HepG2 (cell line): ENCODE measurements around the gene PC. TPM values are rescaled to one million over a fixed set of nuclear protein-coding genes. Genes with fewer than 3 reads are reported as not detected.

Source experiments
- ATAC-seq: fragments of 200-7000 bp; cut with Tn5 transposase; 3 replicates; pipeline ENCODE4 v1.9.1; 2020; ENCODE audit warnings: mild to moderate bottlenecking, moderate library complexity
- BruUV-seq: library from RNA; stranded (reverse); fragments of 400-500 nt; replicated peaks from 2 replicates; lab custom pipeline; 2021; lab: Mats Ljungman, UMichigan
- CTCF ChIA-PET: fragments of 300-600 bp; formaldehyde crosslinking; extraction: SDS; loops from one replicate; lab custom pipeline; 2021; ENCODE audit warnings: low total read pairs, inconsistent platforms, low intra/inter-chr PET ratio; lab: Yijun Ruan, JAX
- POLR2A ChIA-PET: fragments of 350-600 bp; sonication (Branson Sonifier 250); formaldehyde crosslinking; loops from one replicate; lab custom pipeline; 2020; ENCODE audit warnings: antibody characterized with exemption, inconsistent platforms; lab: Yijun Ruan, JAX
- DNase-seq: peaks from one replicate; pipeline ENCODE4 v3.0.0-alpha.2; 2015; ENCODE audit warnings: low spot score
- FAIRE-seq: peaks from 3 replicates; lab custom pipeline; 2011; peaks lifted over from hg19 to GRCh38; lab: Jason Lieb, UNC
- H2AFZ ChIP-seq: one replicate; pipeline ENCODE4 v1.6.1; 2011; ENCODE audit warnings: low read length, inconsistent platforms
- H3K27ac ChIP-seq: fragments of 300-600 bp; 3 replicates; pipeline ENCODE4 v1.8.0; 2011; ENCODE audit warnings: mixed run types, mild to moderate bottlenecking, mixed read lengths, low read length, inconsistent platforms; ENCODE audit not compliant: insufficient read depth; ENCODE audit errors: extremely low read length
- H3K27me3 ChIP-seq, 2 experiments: fragments of 200-600 bp in 1 of 2; 2 replicates in 1 of 2; 3 replicates in 1 of 2; pipeline versions ENCODE4 v1.6.0 to v1.8.0; 2011; ENCODE audit warnings: low read length in 2 of 2, mild to moderate bottlenecking in 2 of 2, moderate library complexity in 2 of 2, inconsistent platforms in 1 of 2; ENCODE audit not compliant: insufficient read depth in 2 of 2, control insufficient read depth in 1 of 2
- H3K36me3 ChIP-seq, 2 experiments: fragments of 200-600 bp in 1 of 2; replicated peaks in 1 of 2; 2 replicates in 1 of 2; 3 replicates in 1 of 2; pipeline versions ENCODE4 v1.5.1 to v1.8.0; 2011; ENCODE audit warnings: low read length in 2 of 2, inconsistent platforms in 1 of 2; ENCODE audit not compliant: insufficient read depth in 2 of 2, control insufficient read depth in 1 of 2
- H3K4me1 ChIP-seq: 2 replicates; pipeline ENCODE4 v1.5.1; 2012; ENCODE audit warnings: low read length, inconsistent platforms; ENCODE audit not compliant: insufficient read depth
- H3K4me2 ChIP-seq: 2 replicates; pipeline ENCODE4 v1.6.0; 2011; ENCODE audit warnings: low read depth, low read length, inconsistent platforms
- H3K4me3 ChIP-seq, 3 experiments: fragments of 200-600 bp in 1 of 3; sonication (generic), shearing (Covaris generic) in 1 of 3; replicated peaks in 1 of 3; 2 replicates each; pipeline ENCODE4 v1.5.1; 2011 to 2016; ENCODE audit warnings: low read length in 3 of 3, inconsistent platforms in 2 of 3, low read depth in 2 of 3, mild to moderate bottlenecking in 2 of 3, control low read depth in 1 of 3, mixed read lengths in 1 of 3; ENCODE audit not compliant: insufficient read depth in 1 of 3
- H3K79me2 ChIP-seq: one replicate; pipeline ENCODE4 v1.6.1; 2011; ENCODE audit warnings: low read length, inconsistent platforms; ENCODE audit not compliant: insufficient read depth
- H3K9ac ChIP-seq: 2 replicates; pipeline ENCODE4 v1.6.0; 2011; ENCODE audit warnings: mild to moderate bottlenecking, low read depth, low read length, inconsistent platforms; ENCODE audit not compliant: insufficient read depth
- H3K9me3 ChIP-seq: 2 replicates; pipeline ENCODE4 v1.5.1; 2012; ENCODE audit warnings: mild to moderate bottlenecking, low read length
- H4K20me1 ChIP-seq: 2 replicates; pipeline ENCODE4 v1.6.0; 2011; ENCODE audit warnings: inconsistent platforms, mild to moderate bottlenecking, low read length, moderate library complexity; ENCODE audit not compliant: insufficient read depth
- AHR ChIP-seq: IDR thresholded peaks from 2 replicates; pipeline ENCODE4 v1.6.1; 2018; ENCODE audit warnings: missing genetic modification reagents, missing compliant biosample characterization
- CREB1 ChIP-seq, 2 experiments: fragments of 450-650 bp in 1 of 2; IDR thresholded peaks; 2 replicates each; pipeline ENCODE4 v1.6.1; 2016 to 2017; ENCODE audit warnings: control low read depth in 1 of 2, mild to moderate bottlenecking in 1 of 2, missing compliant biosample characterization in 1 of 2, missing genetic modification characterization in 1 of 2
- RBM22 ChIP-seq: fragments of 200-400 bp; formaldehyde crosslinking; optimal IDR thresholded peaks from 2 replicates; pipeline ENCODE3; 2017; ENCODE audit warnings: mild to moderate bottlenecking, low read length, moderate library complexity
- SIX1 ChIP-seq: sonication (generic); formaldehyde crosslinking; IDR thresholded peaks from 2 replicates; pipeline ENCODE4 v1.4.0; 2020; ENCODE audit warnings: missing genetic modification reagents, borderline replicate concordance
- ZNF263 ChIP-seq: sonication (generic); formaldehyde crosslinking; IDR thresholded peaks from 2 replicates; pipeline ENCODE4 v1.4.0; 2020; ENCODE audit warnings: missing genetic modification reagents
- ZNF512B ChIP-seq: sonication (generic); formaldehyde crosslinking; IDR thresholded peaks from 2 replicates; pipeline ENCODE4 v1.5.1; 2020; ENCODE audit warnings: missing genetic modification reagents, mild to moderate bottlenecking, borderline replicate concordance
- ZNF567 ChIP-seq: sonication (generic); formaldehyde crosslinking; IDR thresholded peaks from 2 replicates; pipeline ENCODE4 v1.8.1; 2023; ENCODE audit warnings: mild to moderate bottlenecking, missing genetic modification reagents, borderline replicate concordance
- ZNF746 ChIP-seq: sonication (generic); formaldehyde crosslinking; IDR thresholded peaks from 2 replicates; pipeline ENCODE4 v1.8.0; 2022; ENCODE audit warnings: mild to moderate bottlenecking, missing genetic modification reagents
- ZSCAN20 ChIP-seq: sonication (generic); formaldehyde crosslinking; IDR thresholded peaks from 2 replicates; pipeline ENCODE4 v1.4.0; 2020; ENCODE audit warnings: missing genetic modification reagents, mild to moderate bottlenecking, borderline replicate concordance
- ZSCAN31 ChIP-seq: sonication (generic); formaldehyde crosslinking; IDR thresholded peaks from 2 replicates; pipeline ENCODE4 v1.5.0; 2020; ENCODE audit warnings: low read depth, mild to moderate bottlenecking, missing genetic modification reagents
- WGBS: methylation state at CpG from one replicate; pipeline ENCODE4 v1.1.6; 2017; ENCODE audit warnings: low lambda C conversion rate; 5-methylcytosine and 5-hydroxymethylcytosine counted together
- in situ Hi-C: cut with HindIII; loops from 2 replicates; pipeline ENCODE4 v1.10.0; 2017; ENCODE audit warnings: low pct_unique_long_range_greater_than_20kb; ENCODE audit not compliant: extremely low pct_ligation_motif_present
- intact Hi-C: fragments of 100-400 bp; cut with micrococcal nuclease; formaldehyde crosslinking; loops from one replicate; pipeline ENCODE4 v1.10.0; 2022; ENCODE audit not compliant: unreplicated experiment
- polyA plus RNA-seq, 8 experiments: library from polyadenylated mRNA; depleted of rRNA in 3 of 8; stranded (reverse) in 7 of 8; unstranded in 1 of 8; fragments of >200 nt; fragmentation: Illumina TruSeq in 4 of 8; extraction: Trizol in 4 of 8; gene quantifications; 2 replicates each; pipeline versions ENCODE4 v1.2.1 to v1.2.3, GENCODE V29; 2011 to 2016; ENCODE audit warnings: low read depth in 4 of 8, missing spikeins in 1 of 8, mixed read lengths in 1 of 8; ENCODE audit not compliant: insufficient read depth in 1 of 8
- total RNA-seq, 5 experiments: library from RNA; depleted of rRNA; stranded (reverse); fragments of >200 nt; fragmentation: Illumina TruSeq; extraction: Trizol; gene quantifications; 2 replicates each; pipeline ENCODE4 v1.2.3, GENCODE V29; 2016; ENCODE audit warnings: low read depth in 1 of 5
- TF ChIP-seq, protein P1 (sequence below): IDR thresholded peaks from 2 replicates; pipeline ENCODE4 v1.6.1; 2016; ENCODE audit warnings: missing compliant biosample characterization, missing genetic modification reagents, borderline replicate concordance
- TF ChIP-seq, protein P2 (sequence below): sonication (generic); formaldehyde crosslinking; IDR thresholded peaks from 2 replicates; pipeline ENCODE4 v1.4.0; 2020; ENCODE audit warnings: missing genetic modification reagents, borderline replicate concordance

Gene PC
- total and polyA plus RNA-seq, 2 of the 13 experiments (the other 11 are each of a cell fraction or from before 2014, with no cell fraction given), result 29.0 to 39.0 TPM

DNA sequence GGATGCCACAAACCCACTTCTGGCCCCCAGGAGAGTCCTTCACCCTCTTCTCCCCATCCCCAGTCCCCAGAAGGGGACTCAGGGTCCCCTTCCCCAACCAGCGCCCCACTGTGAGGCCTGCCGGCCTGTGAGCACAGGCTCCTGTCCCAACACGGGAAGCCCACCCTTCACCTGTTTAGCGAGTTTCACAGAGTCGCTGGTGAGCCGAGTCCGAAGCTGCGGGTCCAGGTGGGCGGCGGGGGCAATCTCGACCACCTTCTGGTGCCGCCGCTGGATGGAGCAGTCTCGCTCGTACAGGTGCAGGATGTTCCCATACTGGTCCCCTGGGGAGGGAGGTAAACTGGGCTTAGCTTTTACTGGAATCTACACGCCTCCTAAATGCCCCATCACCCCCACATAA, 88.1 kb downstream of the PC start:
- Histone ChIP-seq H3K9me3 (no peaks in the 10 kb centered on the region), H3K9ac (no peak overlapping the region), H3K27me3 (no peaks in the 10 kb centered on the region), H3K79me2 (no peaks in the 10 kb centered on the region), H3K4me2 (no peak overlapping the region), H4K20me1 (peaks cover 5% of the 10 kb centered on the region), H3K36me3 (peaks cover 24 to 60% of the 10 kb centered on the region in 2 experiments; a peak in 4 of 5 replicates), H3K27ac (no peak overlapping the region), H3K4me1 (peaks cover 9% of the 10 kb centered on the region), H3K4me3 (no peak overlapping the region), H2AFZ (no peak overlapping the region)
- CTCF ChIA-PET, result no interaction called here
- WGBS, result 80% methylated on average over 5 of the region's 16 CpGs
- intact Hi-C loops (no loop called here), in situ Hi-C loops (no loop called here)
- no peak for ATAC-seq
- BruUV-seq, result no TSS peak
- POLR2A ChIA-PET, result no interaction called here
- DNase-seq, result no peak
- no peak for FAIRE-seq
- TF ChIP-seq ZNF512B (CRISPR knock-in tag), result no peak
- TF ChIP-seq ZNF263 (CRISPR knock-in tag), result no peak
- no peak for TF ChIP-seq ZSCAN31
- TF ChIP-seq RBM22, result no peak
- no peak for TF ChIP-seq AHR (CRISPR knock-in tag)
- no peak for TF ChIP-seq SIX1 (CRISPR knock-in tag)
- TF ChIP-seq, protein P1, sequence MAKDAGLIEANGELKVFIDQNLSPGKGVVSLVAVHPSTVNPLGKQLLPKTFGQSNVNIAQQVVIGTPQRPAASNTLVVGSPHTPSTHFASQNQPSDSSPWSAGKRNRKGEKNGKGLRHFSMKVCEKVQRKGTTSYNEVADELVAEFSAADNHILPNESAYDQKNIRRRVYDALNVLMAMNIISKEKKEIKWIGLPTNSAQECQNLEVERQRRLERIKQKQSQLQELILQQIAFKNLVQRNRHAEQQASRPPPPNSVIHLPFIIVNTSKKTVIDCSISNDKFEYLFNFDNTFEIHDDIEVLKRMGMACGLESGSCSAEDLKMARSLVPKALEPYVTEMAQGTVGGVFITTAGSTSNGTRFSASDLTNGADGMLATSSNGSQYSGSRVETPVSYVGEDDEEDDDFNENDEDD, result no peak
- no peak for TF ChIP-seq ZSCAN20 (CRISPR knock-in tag)
- TF ChIP-seq CREB1 (IDR thresholded peaks at IDR 0.05), result no peak
- TF ChIP-seq CREB1 (CRISPR knock-in tag; IDR thresholded peaks at IDR 0.05), result no peak
- no peak for TF ChIP-seq ZNF746 (CRISPR knock-in tag)
- TF ChIP-seq ZNF567 (CRISPR knock-in tag), result no peak
- TF ChIP-seq, protein P2, sequence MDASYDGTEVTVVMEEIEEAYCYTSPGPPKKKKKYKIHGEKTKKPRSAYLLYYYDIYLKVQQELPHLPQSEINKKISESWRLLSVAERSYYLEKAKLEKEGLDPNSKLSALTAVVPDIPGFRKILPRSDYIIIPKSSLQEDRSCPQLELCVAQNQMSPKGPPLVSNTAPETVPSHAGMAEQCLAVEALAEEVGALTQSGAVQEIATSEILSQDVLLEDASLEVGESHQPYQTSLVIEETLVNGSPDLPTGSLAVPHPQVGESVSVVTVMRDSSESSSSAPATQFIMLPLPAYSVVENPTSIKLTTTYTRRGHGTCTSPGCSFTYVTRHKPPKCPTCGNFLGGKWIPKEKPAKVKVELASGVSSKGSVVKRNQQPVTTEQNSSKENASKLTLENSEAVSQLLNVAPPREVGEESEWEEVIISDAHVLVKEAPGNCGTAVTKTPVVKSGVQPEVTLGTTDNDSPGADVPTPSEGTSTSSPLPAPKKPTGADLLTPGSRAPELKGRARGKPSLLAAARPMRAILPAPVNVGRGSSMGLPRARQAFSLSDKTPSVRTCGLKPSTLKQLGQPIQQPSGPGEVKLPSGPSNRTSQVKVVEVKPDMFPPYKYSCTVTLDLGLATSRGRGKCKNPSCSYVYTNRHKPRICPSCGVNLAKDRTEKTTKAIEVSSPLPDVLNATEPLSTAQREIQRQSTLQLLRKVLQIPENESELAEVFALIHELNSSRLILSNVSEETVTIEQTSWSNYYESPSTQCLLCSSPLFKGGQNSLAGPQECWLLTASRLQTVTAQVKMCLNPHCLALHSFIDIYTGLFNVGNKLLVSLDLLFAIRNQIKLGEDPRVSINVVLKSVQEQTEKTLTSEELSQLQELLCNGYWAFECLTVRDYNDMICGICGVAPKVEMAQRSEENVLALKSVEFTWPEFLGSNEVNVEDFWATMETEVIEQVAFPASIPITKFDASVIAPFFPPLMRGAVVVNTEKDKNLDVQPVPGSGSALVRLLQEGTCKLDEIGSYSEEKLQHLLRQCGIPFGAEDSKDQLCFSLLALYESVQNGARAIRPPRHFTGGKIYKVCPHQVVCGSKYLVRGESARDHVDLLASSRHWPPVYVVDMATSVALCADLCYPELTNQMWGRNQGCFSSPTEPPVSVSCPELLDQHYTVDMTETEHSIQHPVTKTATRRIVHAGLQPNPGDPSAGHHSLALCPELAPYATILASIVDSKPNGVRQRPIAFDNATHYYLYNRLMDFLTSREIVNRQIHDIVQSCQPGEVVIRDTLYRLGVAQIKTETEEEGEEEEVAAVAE (CRISPR knock-in tag), result no peak
